Neuronal stem cell (in vitro differentiated cells): ENCODE results near the gene LAMTOR3.

Experiments used
- DNase-seq: peaks from one replicate; pipeline ENCODE4 v3.0.0-alpha.2; 2013; ENCODE audit warnings: low spot score
- H2AFZ ChIP-seq: one replicate; pipeline ENCODE4 v1.6.1; 2013; ENCODE audit warnings: mild to moderate bottlenecking, low read length, inconsistent platforms
- H2AK5ac ChIP-seq: 2 replicates; pipeline ENCODE4 v1.6.1; 2013; ENCODE audit warnings: low read depth, mild to moderate bottlenecking, inconsistent platforms, low read length, moderate library complexity, mixed read lengths
- H2BK120ac ChIP-seq: 2 replicates; pipeline ENCODE4 v1.6.1; 2013; ENCODE audit warnings: low read depth, mild to moderate bottlenecking, inconsistent platforms, low read length, moderate library complexity, mixed read lengths
- H2BK12ac ChIP-seq: one replicate; pipeline ENCODE4 v1.6.1; 2013; ENCODE audit warnings: low read length, inconsistent platforms
- H2BK15ac ChIP-seq: 2 replicates; pipeline ENCODE4 v1.6.1; 2013; ENCODE audit warnings: mild to moderate bottlenecking, low read length, inconsistent platforms, mixed read lengths
- H2BK5ac ChIP-seq: one replicate; pipeline ENCODE4 v1.6.1; 2013; ENCODE audit warnings: inconsistent platforms, mild to moderate bottlenecking, low read length, moderate library complexity
- H3K14ac ChIP-seq: one replicate; pipeline ENCODE4 v1.6.1; 2013; ENCODE audit warnings: low read length, inconsistent platforms
- H3K18ac ChIP-seq: 2 replicates; pipeline ENCODE4 v1.6.1; 2013; ENCODE audit warnings: low read length, inconsistent platforms
- H3K23ac ChIP-seq: 2 replicates; pipeline ENCODE4 v1.6.1; 2013; ENCODE audit warnings: low read depth, mild to moderate bottlenecking, mixed read lengths, low read length, inconsistent platforms; ENCODE audit not compliant: poor library complexity
- H3K27ac ChIP-seq: replicated peaks from 3 replicates; pipeline ENCODE4 v1.5.1; 2013; ENCODE audit warnings: low read length, inconsistent platforms
- H3K27me3 ChIP-seq, 3 experiments: 2 replicates each; pipeline ENCODE4 v1.6.1; 2013; ENCODE audit warnings: low read length in 3 of 3, mild to moderate bottlenecking in 2 of 3, inconsistent platforms in 1 of 3, low read depth in 1 of 3, mixed read lengths in 1 of 3, moderate library complexity in 1 of 3; ENCODE audit not compliant: control insufficient read depth in 3 of 3, insufficient read depth in 3 of 3
- H3K36me3 ChIP-seq, 2 donors: replicated peaks in 1 of 2; 2 replicates each; pipeline ENCODE4 v1.6.1; 2013; ENCODE audit warnings: low read length in 2 of 2; ENCODE audit not compliant: control insufficient read depth in 2 of 2, insufficient read depth in 2 of 2
- H3K4ac ChIP-seq: 2 replicates; pipeline ENCODE4 v1.6.1; 2013; ENCODE audit warnings: inconsistent platforms, mild to moderate bottlenecking, low read length, moderate library complexity
- H3K4me1 ChIP-seq, 2 donors: 1 replicate in 1 of 2; 2 replicates in 1 of 2; pipeline ENCODE4 v1.6.1; 2013; ENCODE audit warnings: low read length in 2 of 2, low read depth in 1 of 2; ENCODE audit not compliant: control insufficient read depth in 2 of 2, insufficient read depth in 1 of 2
- H3K4me2 ChIP-seq: one replicate; pipeline ENCODE4 v1.6.1; 2013; ENCODE audit warnings: mild to moderate bottlenecking, low read length, inconsistent platforms; ENCODE audit not compliant: insufficient read depth, poor library complexity, severe bottlenecking
- H3K4me3 ChIP-seq, 2 donors: 2 replicates each; pipeline ENCODE4 v1.5.1; 2013; ENCODE audit warnings: low read length in 2 of 2, mild to moderate bottlenecking in 2 of 2, inconsistent platforms in 1 of 2, moderate library complexity in 1 of 2
- H3K79me1 ChIP-seq: one replicate; pipeline ENCODE4 v1.6.1; 2013; ENCODE audit warnings: low read depth, mild to moderate bottlenecking, inconsistent platforms, low read length, moderate library complexity
- H3K9ac ChIP-seq: one replicate; pipeline ENCODE4 v1.6.1; 2013; ENCODE audit warnings: mild to moderate bottlenecking, low read depth, low read length, inconsistent platforms; ENCODE audit not compliant: poor library complexity
- H3K9me3 ChIP-seq, 2 donors: replicated peaks in 1 of 2; 2 replicates each; pipeline versions ENCODE3 to v1.6.1; 2013; ENCODE audit warnings: low read length in 2 of 2, mild to moderate bottlenecking in 2 of 2, inconsistent platforms in 1 of 2, low read depth in 1 of 2, mixed read lengths in 1 of 2, moderate library complexity in 1 of 2; ENCODE audit not compliant: control insufficient read depth in 2 of 2, insufficient read depth in 1 of 2
- H4K8ac ChIP-seq: one replicate; pipeline ENCODE4 v1.6.1; 2013; ENCODE audit warnings: low read depth, mild to moderate bottlenecking, inconsistent platforms, low read length, moderate library complexity
- H4K91ac ChIP-seq: one replicate; pipeline ENCODE4 v1.6.1; 2013; ENCODE audit warnings: low read length, low read depth, mild to moderate bottlenecking, inconsistent platforms; ENCODE audit not compliant: poor library complexity
- WGBS, 2 donors: extraction: QIAGEN DNeasy Blood & Tissue Kit; methylation state at CpG; one replicate each; pipeline ENCODE4 v1.1.7; 2013; ENCODE audit warnings: missing lambda C conversion rate in 2 of 2, mixed read lengths in 1 of 2; ENCODE audit not compliant: insufficient read length in 2 of 2, insufficient replicate concordance in 1 of 2; ENCODE audit errors: extremely low coverage in 2 of 2; 5-methylcytosine and 5-hydroxymethylcytosine counted together

The LAMTOR3 gene

GRCh38 chr4:99845179-99845578, 49.0 kb downstream of the LAMTOR3 start:
- no peaks in the 10 kb centered on the region for H3K27me3 ChIP-seq
- peak overlapping the region; percentile 51 for H2AFZ ChIP-seq
- no CpG with 5 or more reads among the region's 1 CpG for WGBS, 2 donors
- no peak overlapping the region for H2BK120ac ChIP-seq
- H3K27ac ChIP-seq = no peak overlapping the region
- H3K4me3 ChIP-seq = no peak overlapping the region
- no peak overlapping the region for H2BK12ac ChIP-seq
- H3K4ac ChIP-seq = no peak overlapping the region
- H3K9ac ChIP-seq = no peak overlapping the region
- H3K23ac ChIP-seq = no peak overlapping the region
- DNase-seq = no peak
- H4K8ac ChIP-seq = no peak overlapping the region
- H3K4me2 ChIP-seq = no peak overlapping the region
- peaks cover 2 to 10% of the 10 kb centered on the region in 2 donors for H3K4me1 ChIP-seq
- no peaks in the 10 kb centered on the region for H3K79me1 ChIP-seq
- no peak overlapping the region for H3K14ac ChIP-seq
- no peak overlapping the region for H2BK5ac ChIP-seq
- H2AK5ac ChIP-seq = no peak overlapping the region
- H3K9me3 ChIP-seq = no peaks in the 10 kb centered on the region
- no peak overlapping the region for H2BK15ac ChIP-seq
- H3K36me3 ChIP-seq = no peaks in the 10 kb centered on the region
- no peak overlapping the region for H3K18ac ChIP-seq
- H4K91ac ChIP-seq = no peak overlapping the region

- Histone ChIP-seq H2BK12ac (no peak overlapping the region), H3K14ac (no peak overlapping the region), H3K79me1 (no peaks in the 10 kb centered on the region), H3K4me3 (no peak overlapping the region), H3K27me3 (no peaks in the 10 kb centered on the region), H2AFZ (peak overlapping the region; percentile 75), H3K4me1 (peaks cover 2 to 10% of the 10 kb centered on the region in 2 donors), H2AK5ac (no peak overlapping the region), H2BK5ac (no peak overlapping the region), H3K23ac (no peak overlapping the region), H2BK15ac (no peak overlapping the region), H4K91ac (no peak overlapping the region), H3K9ac (no peak overlapping the region), H3K4me2 (no peak overlapping the region), H3K4ac (no peak overlapping the region), H3K9me3 (no peaks in the 10 kb centered on the region), H2BK120ac (no peak overlapping the region), H3K36me3 (no peaks in the 10 kb centered on the region), H3K27ac (no peak overlapping the region), H3K18ac (no peak overlapping the region), H4K8ac (no peak overlapping the region)
- no CpG with 5 or more reads among the region's 7 CpGs for WGBS, 2 donors
- DNase-seq = no peak
Observed at GRCh38 chr4:99844048-99844447, 50.2 kb downstream of the LAMTOR3 start.

- H3K27ac ChIP-seq = no peak overlapping the region
- no peak overlapping the region for H2BK15ac ChIP-seq
- H2AK5ac ChIP-seq = no peak overlapping the region
- no peaks in the 10 kb centered on the region for H3K79me1 ChIP-seq
- no peak overlapping the region for H3K14ac ChIP-seq
- no peak overlapping the region for H3K9ac ChIP-seq
- H2BK120ac ChIP-seq = no peak overlapping the region
- H3K18ac ChIP-seq = no peak overlapping the region
- no peak overlapping the region for H2BK12ac ChIP-seq
- no peaks in the 10 kb centered on the region for H3K9me3 ChIP-seq
- H3K4me2 ChIP-seq = no peak overlapping the region
- H2BK5ac ChIP-seq = no peak overlapping the region
- no peaks in the 10 kb centered on the region for H3K36me3 ChIP-seq
- no peak for DNase-seq
- H3K4me1 ChIP-seq = peaks cover 2 to 10% of the 10 kb centered on the region in 2 donors
- H3K27me3 ChIP-seq = no peaks in the 10 kb centered on the region
- no peak overlapping the region for H3K4me3 ChIP-seq
- no peak overlapping the region for H4K8ac ChIP-seq
- no peak overlapping the region for H3K4ac ChIP-seq
- no peak overlapping the region for H3K23ac ChIP-seq
- H4K91ac ChIP-seq = no peak overlapping the region
- H2AFZ ChIP-seq = no peak overlapping the region
Observed at GRCh38 chr4:99843413-99843812, 50.8 kb downstream of the LAMTOR3 start.

GRCh38 chr4:99841129-99841528, 53.1 kb downstream of the LAMTOR3 start:
- no peak overlapping the region for H3K14ac ChIP-seq
- no CpG with 5 or more reads among the region's 4 CpGs for WGBS, 2 donors

More at GRCh38 chr4:99841129-99841528, 53.1 kb downstream of the LAMTOR3 start:
- Histone ChIP-seq H4K91ac (no peak overlapping the region), H2BK12ac (no peak overlapping the region), H3K4me1 (peaks cover 2 to 9% of the 10 kb centered on the region in 2 donors), H3K36me3 (no peaks in the 10 kb centered on the region), H3K27me3 (no peaks in the 10 kb centered on the region), H2BK15ac (no peak overlapping the region), H2BK120ac (no peak overlapping the region), H3K4me2 (no peak overlapping the region), H2AK5ac (no peak overlapping the region), H3K27ac (no peak overlapping the region), H4K8ac (no peak overlapping the region), H2BK5ac (no peak overlapping the region), H3K79me1 (no peaks in the 10 kb centered on the region), H3K4me3 (no peak overlapping the region), H3K18ac (no peak overlapping the region), H3K23ac (no peak overlapping the region), H2AFZ (no peak overlapping the region), H3K4ac (no peak overlapping the region), H3K9ac (no peak overlapping the region), H3K9me3 (no peaks in the 10 kb centered on the region)
- DNase-seq = no peak
